Uterus (tissue), 4 donors: Measurements from ENCODE around the gene CRISPLD2. TPM values are rescaled to one million over a fixed set of nuclear protein-coding genes. Genes with fewer than 3 reads are reported as not detected.

Experiments
- DNase-seq, 2 donors: peaks; one replicate each; pipeline ENCODE4 v3.0.0-alpha.2; 2019 to 2020
- H3K27ac ChIP-seq, 2 donors: fragments of 200-600 bp; sonication (generic); 1 replicate in 1 of 2; 2 replicates in 1 of 2; pipeline ENCODE4 v1.5.1; 2016 to 2018
- H3K27me3 ChIP-seq, 2 donors: fragments of 200-600 bp; sonication (generic); one replicate each; pipeline ENCODE4 v1.5.1; 2018 to 2019; ENCODE audit warnings: control low read depth in 1 of 2
- H3K36me3 ChIP-seq, 2 donors: fragments of 200-600 bp; sonication (generic); one replicate each; pipeline ENCODE4 v1.5.1; 2019; ENCODE audit warnings: control low read depth in 1 of 2
- H3K4me1 ChIP-seq, 2 donors: fragments of 200-600 bp; sonication (generic); one replicate each; pipeline ENCODE4 v1.5.1; 2018 to 2019; ENCODE audit warnings: control low read depth in 1 of 2
- H3K4me3 ChIP-seq, 2 donors: fragments of 200-600 bp; sonication (generic); 1 replicate in 1 of 2; 2 replicates in 1 of 2; pipeline ENCODE4 v1.5.1; 2018 to 2019; ENCODE audit warnings: mild to moderate bottlenecking in 1 of 2
- H3K9me3 ChIP-seq, 2 donors: fragments of 200-600 bp; sonication (generic); one replicate each; pipeline ENCODE4 v1.5.1; 2019; ENCODE audit warnings: control low read depth in 1 of 2
- POLR2A ChIP-seq, 2 donors: fragments of 450-650 bp; IDR thresholded peaks; one replicate each; pipeline ENCODE4 v1.6.1; 2016; ENCODE audit warnings: antibody characterized with exemption in 2 of 2, mild to moderate bottlenecking in 1 of 2, moderate library complexity in 1 of 2
- intact Hi-C: fragments of 100-400 bp; cut with DNase I; formaldehyde crosslinking; loops from one replicate; pipeline ENCODE4 v1.15.1; 2023; ENCODE audit warnings: low total_unique reads
- total RNA-seq, 4 donors: library from RNA; depleted of rRNA in 3 of 4; stranded (reverse); fragments of >200 nt in 3 of 4; gene quantifications; one replicate each; pipeline versions ENCODE4 v1.1.0 to v1.2.4, GENCODE V29; 2014 to 2023
- TF ChIP-seq, protein P1 (sequence below), 4 experiments: fragments of 200-600 bp in 2 of 4; fragments of 450-650 bp in 2 of 4; sonication (generic) in 2 of 4; IDR thresholded peaks; one replicate each; pipeline ENCODE4 v1.5.1; 2016 to 2019; ENCODE audit warnings: antibody characterized with exemption in 4 of 4, mild to moderate bottlenecking in 2 of 4, moderate library complexity in 1 of 4
- donor health status: DM: yes; HTN: yes; CAD: no.

CRISPLD2 gene
- total RNA-seq, 4 donors from 2014 or later: 108 to 441 (median 190) TPM

DNA sequence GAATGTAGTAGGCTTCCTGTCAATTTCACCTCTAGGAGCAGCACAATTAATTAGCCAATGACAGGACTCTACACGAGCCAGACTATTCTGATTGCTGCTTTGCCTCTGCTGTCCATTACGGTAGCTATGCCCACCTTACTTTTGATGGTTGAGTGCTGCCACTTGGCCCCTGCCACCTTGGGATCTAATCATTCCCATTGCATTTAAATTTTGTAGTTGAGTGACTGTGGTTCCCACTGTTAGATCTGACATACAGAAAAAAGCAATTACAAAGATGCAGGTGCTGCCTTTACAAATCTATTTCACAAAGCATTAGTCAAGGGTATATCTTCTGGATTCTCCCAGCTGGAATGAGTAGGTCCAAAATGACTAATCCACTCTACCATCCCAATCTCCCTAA is 39.9 kb downstream of the CRISPLD2 start:
- intact Hi-C loops: no loop called here
- TF ChIP-seq, protein P1, sequence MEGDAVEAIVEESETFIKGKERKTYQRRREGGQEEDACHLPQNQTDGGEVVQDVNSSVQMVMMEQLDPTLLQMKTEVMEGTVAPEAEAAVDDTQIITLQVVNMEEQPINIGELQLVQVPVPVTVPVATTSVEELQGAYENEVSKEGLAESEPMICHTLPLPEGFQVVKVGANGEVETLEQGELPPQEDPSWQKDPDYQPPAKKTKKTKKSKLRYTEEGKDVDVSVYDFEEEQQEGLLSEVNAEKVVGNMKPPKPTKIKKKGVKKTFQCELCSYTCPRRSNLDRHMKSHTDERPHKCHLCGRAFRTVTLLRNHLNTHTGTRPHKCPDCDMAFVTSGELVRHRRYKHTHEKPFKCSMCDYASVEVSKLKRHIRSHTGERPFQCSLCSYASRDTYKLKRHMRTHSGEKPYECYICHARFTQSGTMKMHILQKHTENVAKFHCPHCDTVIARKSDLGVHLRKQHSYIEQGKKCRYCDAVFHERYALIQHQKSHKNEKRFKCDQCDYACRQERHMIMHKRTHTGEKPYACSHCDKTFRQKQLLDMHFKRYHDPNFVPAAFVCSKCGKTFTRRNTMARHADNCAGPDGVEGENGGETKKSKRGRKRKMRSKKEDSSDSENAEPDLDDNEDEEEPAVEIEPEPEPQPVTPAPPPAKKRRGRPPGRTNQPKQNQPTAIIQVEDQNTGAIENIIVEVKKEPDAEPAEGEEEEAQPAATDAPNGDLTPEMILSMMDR (IDR thresholded peaks at IDR 0.05): no peak
- no peak for TF ChIP-seq POLR2A (IDR thresholded peaks at IDR 0.05)
- DNase-seq: no peak
- Histone ChIP-seq H3K4me3 (no peak overlapping the region), H3K4me1 (no peaks in the 10 kb centered on the region), H3K9me3 (peaks cover 0 to 6% of the 10 kb centered on the region in 2 donors), H3K27me3 (no peaks in the 10 kb centered on the region), H3K27ac (no peak overlapping the region), H3K36me3 (no peaks in the 10 kb centered on the region)

DNA sequence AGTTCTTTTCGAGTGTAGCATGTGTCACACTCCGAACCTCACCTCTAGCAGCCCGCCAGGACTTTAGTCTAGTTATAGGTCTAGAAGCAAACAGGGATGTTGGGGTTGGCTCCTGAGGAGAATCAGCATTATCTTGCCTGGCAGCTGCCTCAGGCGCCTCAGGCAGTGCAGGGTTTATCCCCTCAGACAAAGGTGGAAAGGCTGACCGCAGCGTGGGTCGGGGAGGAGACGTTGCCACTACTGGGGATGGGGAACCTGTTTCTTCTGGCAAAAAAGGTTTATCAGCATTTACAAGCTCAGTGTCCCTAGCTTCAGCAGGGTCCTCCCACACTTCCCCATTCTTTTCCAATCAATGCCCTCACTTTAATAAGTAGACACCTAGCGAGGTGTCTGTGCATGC is 40.6 kb downstream of the CRISPLD2 start:
- Histone ChIP-seq H3K4me3 (no peak overlapping the region), H3K27me3 (no peaks in the 10 kb centered on the region), H3K36me3 (no peaks in the 10 kb centered on the region), H3K4me1 (no peaks in the 10 kb centered on the region), H3K9me3 (peaks cover 0 to 6% of the 10 kb centered on the region in 2 donors), H3K27ac (no peak overlapping the region)
- intact Hi-C loops: no loop called here
- TF ChIP-seq, protein P1 (IDR thresholded peaks at IDR 0.05): no peak
- TF ChIP-seq POLR2A (IDR thresholded peaks at IDR 0.05): no peak
- no peak for DNase-seq

DNA sequence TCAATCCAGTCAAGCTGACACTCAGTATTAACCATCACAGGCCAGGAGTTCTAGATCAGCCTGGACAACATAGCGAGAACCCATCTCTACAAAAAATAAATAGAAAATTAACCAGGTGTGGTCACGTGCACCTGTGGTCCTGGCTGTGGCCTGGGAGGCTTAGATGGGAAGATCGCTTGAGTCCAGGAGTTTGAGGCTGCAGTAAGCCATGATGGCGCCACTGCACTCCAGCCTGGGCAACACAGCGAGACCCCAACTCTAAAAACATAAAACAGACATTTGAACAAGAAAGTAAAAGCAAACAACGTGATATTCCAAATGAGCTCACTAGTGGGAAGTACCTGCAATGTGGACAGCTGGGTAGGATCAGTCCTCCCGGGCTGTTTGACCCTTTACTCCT is 41.9 kb downstream of the CRISPLD2 start:
- no peaks in the 10 kb centered on the region for H3K36me3 ChIP-seq
- peaks cover 0 to 6% of the 10 kb centered on the region in 2 donors for H3K9me3 ChIP-seq
- intact Hi-C loops: no loop called here
- no peaks in the 10 kb centered on the region for H3K4me1 ChIP-seq
- H3K4me3 ChIP-seq: no peak overlapping the region
- no peak for TF ChIP-seq POLR2A (IDR thresholded peaks at IDR 0.05)
- TF ChIP-seq, protein P1 (IDR thresholded peaks at IDR 0.05): no peak
- no peak for DNase-seq
- no peak overlapping the region for H3K27ac ChIP-seq
- no peaks in the 10 kb centered on the region for H3K27me3 ChIP-seq

DNA sequence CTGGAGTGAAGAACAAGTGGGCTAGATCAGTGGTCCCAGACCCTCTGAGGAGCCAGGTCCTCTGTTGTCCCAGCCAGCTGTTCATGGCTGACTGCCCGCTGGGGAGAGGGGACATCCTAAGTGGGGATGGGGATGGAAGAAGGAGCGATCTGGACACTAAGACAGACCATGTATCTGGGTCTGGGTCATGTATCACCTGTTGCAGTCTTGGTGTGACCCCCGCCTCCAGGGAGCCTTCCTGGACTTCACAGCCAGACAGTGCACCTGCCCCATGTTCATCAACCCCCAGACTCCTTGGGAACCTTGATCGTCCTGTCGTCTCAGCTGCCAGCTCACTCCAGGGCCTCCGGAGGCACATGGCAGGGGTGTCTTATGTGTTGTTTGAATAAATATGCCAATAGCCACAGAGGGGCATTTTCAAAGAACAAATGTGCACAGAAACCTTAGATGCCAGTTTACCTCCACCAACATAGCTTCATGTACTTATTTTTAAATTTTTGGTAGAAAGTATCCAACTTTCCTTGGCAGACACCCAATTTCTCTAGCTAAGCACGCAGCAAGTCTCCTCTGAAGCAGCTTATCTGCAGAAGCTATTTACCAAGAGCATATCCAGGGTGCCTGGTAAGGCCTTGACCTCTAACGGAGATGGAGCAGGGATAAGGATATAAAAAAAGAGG is 43.2 kb downstream of the CRISPLD2 start:
- no peak overlapping the region for H3K27ac ChIP-seq
- DNase-seq: no peak
- intact Hi-C loops: no loop called here

DNA sequence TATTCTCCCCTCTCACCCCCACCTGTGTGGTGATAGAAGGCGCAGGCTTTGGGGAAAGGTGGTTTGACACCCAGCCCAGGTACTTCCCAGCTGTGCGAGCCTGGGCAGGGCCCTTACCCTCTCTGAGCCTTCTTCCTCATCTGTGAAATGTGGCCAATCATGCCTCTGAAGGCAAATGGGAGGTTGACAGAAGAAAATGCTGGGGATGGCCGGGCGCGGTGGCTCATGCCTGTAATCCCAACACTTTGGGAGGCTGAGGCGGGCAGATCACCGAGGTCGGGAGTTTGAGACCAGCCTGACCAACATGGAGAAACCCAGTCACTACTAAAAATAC is 43.7 kb downstream of the CRISPLD2 start:
- TF ChIP-seq POLR2A (IDR thresholded peaks at IDR 0.05): no peak
- TF ChIP-seq, protein P1 (IDR thresholded peaks at IDR 0.05): no peak
- intact Hi-C loops: no loop called here
- Histone ChIP-seq H3K4me1 (no peaks in the 10 kb centered on the region), H3K36me3 (no peaks in the 10 kb centered on the region), H3K27me3 (no peaks in the 10 kb centered on the region), H3K4me3 (no peak overlapping the region), H3K27ac (no peak overlapping the region), H3K9me3 (peaks cover 0 to 6% of the 10 kb centered on the region in 2 donors)
- DNase-seq: no peak

More for the DNA sequence above, 43.2 kb downstream of the CRISPLD2 start:
- H3K9me3 ChIP-seq: peaks cover 0 to 6% of the 10 kb centered on the region in 2 donors
- no peaks in the 10 kb centered on the region for H3K36me3 ChIP-seq
- no peaks in the 10 kb centered on the region for H3K27me3 ChIP-seq
- TF ChIP-seq, protein P1 (IDR thresholded peaks at IDR 0.05): no peak
- TF ChIP-seq POLR2A (IDR thresholded peaks at IDR 0.05): no peak
- H3K4me1 ChIP-seq: no peaks in the 10 kb centered on the region
- no peak overlapping the region for H3K4me3 ChIP-seq
